Stomach (tissue), 19 donors: ENCODE data around the gene KCNJ4. TPM values are rescaled to one million over a fixed set of nuclear protein-coding genes. Genes with fewer than 3 reads are reported as not detected.

ENCODE experiments used
- DNase-seq, 2 donors: peaks; one replicate each; pipeline versions ENCODE4 v3.0.0 to v3.0.0-alpha.2; 2013 to 2019
- H3K27ac ChIP-seq, 5 donors: fragments of 200-600 bp in 4 of 5; sonication (generic) in 4 of 5; one replicate each; pipeline ENCODE4 v1.5.1; 2013 to 2019; ENCODE audit warnings: mild to moderate bottlenecking in 1 of 5, moderate library complexity in 1 of 5
- H3K27me3 ChIP-seq, 3 donors: fragments of 200-600 bp; sonication (generic); one replicate each; pipeline ENCODE4 v1.5.1; 2017 to 2019; ENCODE audit warnings: mixed run types in 1 of 3
- H3K36me3 ChIP-seq, 4 donors: fragments of 200-600 bp; sonication (generic); 1 replicate in 3 of 4; 2 replicates in 1 of 4; pipeline ENCODE4 v1.5.1; 2016 to 2019
- H3K4me1 ChIP-seq, 4 donors: fragments of 200-600 bp; sonication (generic); one replicate each; pipeline ENCODE4 v1.5.1; 2016 to 2019
- H3K4me3 ChIP-seq, 4 donors: fragments of 200-600 bp; sonication (generic) in 3 of 4; one replicate each; pipeline ENCODE4 v1.5.1; 2016 to 2019; ENCODE audit warnings: mild to moderate bottlenecking in 1 of 4
- H3K9me3 ChIP-seq, 4 donors: fragments of 200-600 bp; sonication (generic); one replicate each; pipeline ENCODE4 v1.5.1; 2016 to 2019
- CTCF ChIP-seq, 7 experiments: fragments of 450-650 bp in 4 of 7; fragments of 200-600 bp in 3 of 7; sonication (generic) in 3 of 7; IDR thresholded peaks; one replicate each; pipeline ENCODE4 v1.5.1; 2016 to 2019; ENCODE audit warnings: antibody characterized with exemption in 7 of 7, control low read depth in 2 of 7, mild to moderate bottlenecking in 1 of 7
- EP300 ChIP-seq: sonication (generic); formaldehyde crosslinking; IDR thresholded peaks from one replicate; pipeline ENCODE4 v1.6.1; 2017; ENCODE audit warnings: antibody characterized with exemption
- POLR2A ChIP-seq, 4 donors: fragments of 450-650 bp; IDR thresholded peaks; one replicate each; pipeline ENCODE4 v1.6.1; 2016; ENCODE audit warnings: antibody characterized with exemption in 4 of 4, control low read depth in 2 of 4, mild to moderate bottlenecking in 1 of 4, moderate library complexity in 1 of 4
- POLR2AphosphoS5 ChIP-seq, 3 donors: sonication (generic); formaldehyde crosslinking; IDR thresholded peaks; one replicate each; pipeline ENCODE4 v1.6.1; 2016; ENCODE audit warnings: antibody characterized with exemption in 3 of 3
- WGBS, 5 donors: extraction: QIAGEN DNeasy Blood & Tissue Kit in 3 of 5; methylation state at CpG; one replicate each; pipeline versions ENCODE4 v1.1.5 to v1.1.7; 2013 to 2018; 5-methylcytosine and 5-hydroxymethylcytosine counted together
- intact Hi-C: fragments of 100-400 bp; cut with DNase I; formaldehyde crosslinking; loops from one replicate; pipeline ENCODE4 v1.15.1; 2023; ENCODE audit warnings: low total_unique reads
- long read RNA-seq, 10 donors: transcript quantifications; one replicate each; lab custom pipeline, GENCODE V29; 2026
- polyA plus RNA-seq, 3 donors: library from polyadenylated mRNA; stranded (reverse); fragments of 200-250 nt; gene quantifications; one replicate each; pipeline ENCODE4 v1.2.3, GENCODE V29; 2013
- total RNA-seq, 5 donors: library from RNA; depleted of rRNA; stranded (reverse); fragments of >200 nt; gene quantifications; one replicate each; pipeline versions ENCODE4 v1.1.0 to v1.2.3, GENCODE V29; 2014 to 2016
- donor health status: healthy with polysubstance abuse.
- donor health status: Bipolar disorder and iron deficiency.
- donor health status: healthy.

The KCNJ4 gene
- total RNA-seq (not detected), polyA plus RNA-seq (not detected)
- long read RNA-seq, donor 1: 0 reads
- long read RNA-seq, donor 2: 0 reads
- long read RNA-seq, donor 3: 0 reads
- long read RNA-seq, donor 4: 0 reads
- long read RNA-seq, donor 5: 0 reads
- long read RNA-seq, donor 6: 0 reads
- long read RNA-seq, donor 7: 0 reads
- long read RNA-seq, donor 8: 0 reads
- long read RNA-seq, donor 9: 0 reads
- long read RNA-seq, donor 10: 0 reads

- H3K4me1 ChIP-seq: peaks cover 14 to 24% (median 20%) of the 10 kb centered on the region in 4 donors
- peak within 1 kb of the TSS; percentile 45 to 58 (median 49) for H3K4me3 ChIP-seq
- no peak within 1 kb of the TSS for H3K27ac ChIP-seq
- no peak for TF ChIP-seq POLR2AphosphoS5 (IDR thresholded peaks at IDR 0.05)
- TF ChIP-seq EP300: no peak
- no peak for TF ChIP-seq POLR2A (IDR thresholded peaks at IDR 0.05)
- no peak for TF ChIP-seq CTCF (IDR thresholded peaks at IDR 0.05)
- 0 to 2% (median 1%) methylated on average over 27 to 72 of the region's 76 CpGs; no CpG with 5 or more reads in 2 of the 5 donors for WGBS, 5 donors
- no peaks in the 10 kb centered on the region for H3K9me3 ChIP-seq
- intact Hi-C loops: no loop called here
- H3K27me3 ChIP-seq: peaks cover 15 to 99% (median 74%) of the 10 kb centered on the region in 3 donors
- DNase-seq: no peak
- H3K36me3 ChIP-seq: no peaks in the 10 kb centered on the region
Measured at GRCh38 chr22:38455076-38455529, at the start of gene KCNJ4. KCNJ4 (minus strand) TSS chr22:38455199; CDS start chr22:38428132, 27,067 bp downstream.

- no peaks in the 10 kb centered on the region for H3K27me3 ChIP-seq
- no peak for TF ChIP-seq CTCF (IDR thresholded peaks at IDR 0.05)
- TF ChIP-seq EP300: no peak
- TF ChIP-seq POLR2AphosphoS5 (IDR thresholded peaks at IDR 0.05): no peak
- no peak for TF ChIP-seq POLR2A (IDR thresholded peaks at IDR 0.05)
- H3K4me1 ChIP-seq: peaks cover 22 to 74% (median 52%) of the 10 kb centered on the region in 4 donors
- WGBS, 5 donors: 21 to 36% (median 33%) methylated on average over 4 of the region's 4 CpGs
- H3K9me3 ChIP-seq: no peaks in the 10 kb centered on the region
- peak overlapping the region in 4 of 5 donors; percentile 5 to 100 (median 100) for H3K27ac ChIP-seq
- peaks cover 25 to 53% (median 46%) of the 10 kb centered on the region in 4 donors for H3K36me3 ChIP-seq
- DNase-seq: no peak
- H3K4me3 ChIP-seq: peak overlapping the region; percentile 66 to 87 (median 79)
- intact Hi-C loops: no loop called here
Measured at GRCh38 chr22:38503021-38503420, 48.0 kb upstream of the KCNJ4 start.

GRCh38 chr22:38501797-38502672 is 47.0 kb upstream of the KCNJ4 start:
- peaks cover 22 to 74% (median 52%) of the 10 kb centered on the region in 4 donors for H3K4me1 ChIP-seq
- no peak for TF ChIP-seq POLR2AphosphoS5 (IDR thresholded peaks at IDR 0.05)
- TF ChIP-seq CTCF (IDR thresholded peaks at IDR 0.05): no peak
- no peak for TF ChIP-seq EP300
- no peak for TF ChIP-seq POLR2A (IDR thresholded peaks at IDR 0.05)
- no peak for DNase-seq
- peak overlapping the region in 3 of 4 donors; percentile 66 to 87 (median 72) for H3K4me3 ChIP-seq
- no peaks in the 10 kb centered on the region for H3K27me3 ChIP-seq
- WGBS, 5 donors: 68 to 86% (median 79%) methylated on average over 10 of the region's 10 CpGs
- H3K27ac ChIP-seq: peak overlapping the region in 3 of 5 donors; percentile 5 to 100 (median 29)
- intact Hi-C loops: no loop called here
- H3K36me3 ChIP-seq: peaks cover 33 to 63% (median 56%) of the 10 kb centered on the region in 4 donors
- H3K9me3 ChIP-seq: no peaks in the 10 kb centered on the region

- intact Hi-C loops: no loop called here
- DNase-seq: no peak
- Histone ChIP-seq H3K4me1 (peaks cover 8 to 83% (median 46%) of the 10 kb centered on the region in 4 donors), H3K36me3 (peaks cover 75 to 100% (median 93%) of the 10 kb centered on the region in 4 donors), H3K9me3 (no peaks in the 10 kb centered on the region), H3K27ac (no peak overlapping the region), H3K4me3 (no peak overlapping the region), H3K27me3 (no peaks in the 10 kb centered on the region)
- TF ChIP-seq POLR2AphosphoS5 (IDR thresholded peaks at IDR 0.05) (no peak), CTCF (IDR thresholded peaks at IDR 0.05) (no peak), EP300 (no peak), POLR2A (IDR thresholded peaks at IDR 0.05) (no peak)
- 76 to 86% (median 80%) methylated on average over 3 of the region's 3 CpGs for WGBS, 5 donors
Measured at GRCh38 chr22:38497869-38498268, 42.9 kb upstream of the KCNJ4 start.
